HepG2 (cell line): ENCODE measurements around the gene PIGX. TPM values are rescaled to one million over a fixed set of nuclear protein-coding genes. Genes with fewer than 3 reads are reported as not detected.
A peak's percentile ranks its signal among the peaks of the same experiment; 100 is the strongest.

ENCODE experiments used
- ATAC-seq: fragments of 200-7000 bp; cut with Tn5 transposase; 3 replicates; pipeline ENCODE4 v1.9.1; 2020; ENCODE audit warnings: mild to moderate bottlenecking, moderate library complexity
- BruUV-seq: library from RNA; stranded (reverse); fragments of 400-500 nt; replicated peaks from 2 replicates; lab custom pipeline; 2021; lab: Mats Ljungman, UMichigan
- CTCF ChIA-PET: fragments of 300-600 bp; formaldehyde crosslinking; extraction: SDS; loops from one replicate; lab custom pipeline; 2021; ENCODE audit warnings: low total read pairs, inconsistent platforms, low intra/inter-chr PET ratio; lab: Yijun Ruan, JAX
- POLR2A ChIA-PET: fragments of 350-600 bp; sonication (Branson Sonifier 250); formaldehyde crosslinking; loops from one replicate; lab custom pipeline; 2020; ENCODE audit warnings: antibody characterized with exemption, inconsistent platforms; lab: Yijun Ruan, JAX
- DNase-seq: peaks from one replicate; pipeline ENCODE4 v3.0.0-alpha.2; 2015; ENCODE audit warnings: low spot score
- FAIRE-seq: peaks from 3 replicates; lab custom pipeline; 2011; peaks lifted over from hg19 to GRCh38; lab: Jason Lieb, UNC
- H2AFZ ChIP-seq: one replicate; pipeline ENCODE4 v1.6.1; 2011; ENCODE audit warnings: low read length, inconsistent platforms
- H3K27ac ChIP-seq: fragments of 300-600 bp; 3 replicates; pipeline ENCODE4 v1.8.0; 2011; ENCODE audit warnings: mixed run types, mild to moderate bottlenecking, mixed read lengths, low read length, inconsistent platforms; ENCODE audit not compliant: insufficient read depth; ENCODE audit errors: extremely low read length
- H3K27me3 ChIP-seq, 2 experiments: fragments of 200-600 bp in 1 of 2; 2 replicates in 1 of 2; 3 replicates in 1 of 2; pipeline versions ENCODE4 v1.6.0 to v1.8.0; 2011; ENCODE audit warnings: low read length in 2 of 2, mild to moderate bottlenecking in 2 of 2, moderate library complexity in 2 of 2, inconsistent platforms in 1 of 2; ENCODE audit not compliant: insufficient read depth in 2 of 2, control insufficient read depth in 1 of 2
- H3K36me3 ChIP-seq, 2 experiments: fragments of 200-600 bp in 1 of 2; replicated peaks in 1 of 2; 2 replicates in 1 of 2; 3 replicates in 1 of 2; pipeline versions ENCODE4 v1.5.1 to v1.8.0; 2011; ENCODE audit warnings: low read length in 2 of 2, inconsistent platforms in 1 of 2; ENCODE audit not compliant: insufficient read depth in 2 of 2, control insufficient read depth in 1 of 2
- H3K4me1 ChIP-seq: 2 replicates; pipeline ENCODE4 v1.5.1; 2012; ENCODE audit warnings: low read length, inconsistent platforms; ENCODE audit not compliant: insufficient read depth
- H3K4me2 ChIP-seq: 2 replicates; pipeline ENCODE4 v1.6.0; 2011; ENCODE audit warnings: low read depth, low read length, inconsistent platforms
- H3K4me3 ChIP-seq, 3 experiments: fragments of 200-600 bp in 1 of 3; sonication (generic), shearing (Covaris generic) in 1 of 3; replicated peaks in 1 of 3; 2 replicates each; pipeline ENCODE4 v1.5.1; 2011 to 2016; ENCODE audit warnings: low read length in 3 of 3, inconsistent platforms in 2 of 3, low read depth in 2 of 3, mild to moderate bottlenecking in 2 of 3, control low read depth in 1 of 3, mixed read lengths in 1 of 3; ENCODE audit not compliant: insufficient read depth in 1 of 3
- H3K79me2 ChIP-seq: one replicate; pipeline ENCODE4 v1.6.1; 2011; ENCODE audit warnings: low read length, inconsistent platforms; ENCODE audit not compliant: insufficient read depth
- H3K9ac ChIP-seq: 2 replicates; pipeline ENCODE4 v1.6.0; 2011; ENCODE audit warnings: mild to moderate bottlenecking, low read depth, low read length, inconsistent platforms; ENCODE audit not compliant: insufficient read depth
- H3K9me3 ChIP-seq: 2 replicates; pipeline ENCODE4 v1.5.1; 2012; ENCODE audit warnings: mild to moderate bottlenecking, low read length
- H4K20me1 ChIP-seq: 2 replicates; pipeline ENCODE4 v1.6.0; 2011; ENCODE audit warnings: inconsistent platforms, mild to moderate bottlenecking, low read length, moderate library complexity; ENCODE audit not compliant: insufficient read depth
- ASH2L ChIP-seq: fragments of 300-600, 200-600 bp; sonication (generic); IDR thresholded peaks from 2 replicates; pipeline ENCODE4 v1.7.0; 2017; ENCODE audit warnings: low read depth, mild to moderate bottlenecking, moderate library complexity, mixed read lengths, low read length; ENCODE audit not compliant: insufficient read length
- CC2D1A ChIP-seq: sonication (generic); formaldehyde crosslinking; IDR thresholded peaks from 2 replicates; pipeline ENCODE4 v1.8.1; 2023; ENCODE audit warnings: mild to moderate bottlenecking, missing genetic modification reagents
- DMAP1 ChIP-seq: IDR thresholded peaks from 2 replicates; pipeline ENCODE4 v1.6.1; 2016
- ERF ChIP-seq: IDR thresholded peaks from 2 replicates; pipeline ENCODE4 v1.6.1; 2018; ENCODE audit warnings: missing biosample characterization, missing genetic modification reagents
- JUN ChIP-seq: sonication (generic); formaldehyde crosslinking; IDR thresholded peaks from 2 replicates; pipeline ENCODE4 v1.4.0; 2020; ENCODE audit warnings: mild to moderate bottlenecking, missing genetic modification reagents
- KAT2B ChIP-seq: fragments of 150-350 bp; IDR thresholded peaks from 2 replicates; pipeline ENCODE4 v1.6.1; 2014; ENCODE audit warnings: low read depth, low read length, borderline replicate concordance
- LCORL ChIP-seq, 2 experiments: fragments of 450-650 bp in 1 of 2; sonication (generic) in 1 of 2; formaldehyde crosslinking in 1 of 2; IDR thresholded peaks; 2 replicates each; pipeline versions ENCODE4 v1.5.0 to v1.6.1; 2017 to 2020; ENCODE audit warnings: antibody characterized with exemption in 1 of 2, missing genetic modification reagents in 1 of 2
- PLRG1 ChIP-seq: fragments of 450-650 bp; conservative IDR thresholded peaks from 2 replicates; pipeline ENCODE4 v1.6.1; 2016
- POLR2G ChIP-seq: fragments of 200-400 bp; formaldehyde crosslinking; IDR thresholded peaks from 2 replicates; pipeline ENCODE4 v1.6.1; 2018; ENCODE audit warnings: mild to moderate bottlenecking, low read depth, low read length, moderate library complexity
- TARDBP ChIP-seq: sonication (generic); formaldehyde crosslinking; IDR thresholded peaks from 2 replicates; pipeline ENCODE4 v1.8.0; 2022; ENCODE audit warnings: mild to moderate bottlenecking, missing genetic modification reagents
- ZKSCAN5 ChIP-seq: sonication (generic); formaldehyde crosslinking; IDR thresholded peaks from 2 replicates; pipeline ENCODE4 v1.5.1; 2020; ENCODE audit warnings: mild to moderate bottlenecking, missing genetic modification reagents
- ZNF180 ChIP-seq: sonication (generic); formaldehyde crosslinking; IDR thresholded peaks from 2 replicates; pipeline ENCODE4 v1.4.0; 2020; ENCODE audit warnings: low read depth, missing genetic modification reagents, borderline replicate concordance
- ZNF367 ChIP-seq: sonication (generic); formaldehyde crosslinking; IDR thresholded peaks from 2 replicates; pipeline ENCODE4 v1.4.0; 2020; ENCODE audit warnings: missing genetic modification reagents, borderline replicate concordance
- WGBS: methylation state at CpG from one replicate; pipeline ENCODE4 v1.1.6; 2017; ENCODE audit warnings: low lambda C conversion rate; 5-methylcytosine and 5-hydroxymethylcytosine counted together
- in situ Hi-C: cut with HindIII; loops from 2 replicates; pipeline ENCODE4 v1.10.0; 2017; ENCODE audit warnings: low pct_unique_long_range_greater_than_20kb; ENCODE audit not compliant: extremely low pct_ligation_motif_present
- intact Hi-C: fragments of 100-400 bp; cut with micrococcal nuclease; formaldehyde crosslinking; loops from one replicate; pipeline ENCODE4 v1.10.0; 2022; ENCODE audit not compliant: unreplicated experiment
- polyA plus RNA-seq, 8 experiments: library from polyadenylated mRNA; depleted of rRNA in 3 of 8; stranded (reverse) in 7 of 8; unstranded in 1 of 8; fragments of >200 nt; fragmentation: Illumina TruSeq in 4 of 8; extraction: Trizol in 4 of 8; gene quantifications; 2 replicates each; pipeline versions ENCODE4 v1.2.1 to v1.2.3, GENCODE V29; 2011 to 2016; ENCODE audit warnings: low read depth in 4 of 8, missing spikeins in 1 of 8, mixed read lengths in 1 of 8; ENCODE audit not compliant: insufficient read depth in 1 of 8
- total RNA-seq, 5 experiments: library from RNA; depleted of rRNA; stranded (reverse); fragments of >200 nt; fragmentation: Illumina TruSeq; extraction: Trizol; gene quantifications; 2 replicates each; pipeline ENCODE4 v1.2.3, GENCODE V29; 2016; ENCODE audit warnings: low read depth in 1 of 5
- TF ChIP-seq, protein P1 (sequence below): sonication (generic); formaldehyde crosslinking; IDR thresholded peaks from 2 replicates; pipeline ENCODE4 v1.4.0; 2020; ENCODE audit warnings: missing genetic modification reagents
- TF ChIP-seq, protein P2 (sequence below): sonication (generic); formaldehyde crosslinking; IDR thresholded peaks from 2 replicates; pipeline ENCODE4 v1.4.0; 2020; ENCODE audit warnings: missing genetic modification reagents
- TF ChIP-seq, protein P3 (sequence below): sonication (generic); formaldehyde crosslinking; IDR thresholded peaks from 2 replicates; pipeline ENCODE4 v1.8.0; 2023; ENCODE audit warnings: mild to moderate bottlenecking, missing genetic modification reagents

The PIGX gene
- total and polyA plus RNA-seq, 2 of the 13 experiments (the other 11 are each of a cell fraction or from before 2014, with no cell fraction given) = 13.2 to 21.3 TPM

DNA sequence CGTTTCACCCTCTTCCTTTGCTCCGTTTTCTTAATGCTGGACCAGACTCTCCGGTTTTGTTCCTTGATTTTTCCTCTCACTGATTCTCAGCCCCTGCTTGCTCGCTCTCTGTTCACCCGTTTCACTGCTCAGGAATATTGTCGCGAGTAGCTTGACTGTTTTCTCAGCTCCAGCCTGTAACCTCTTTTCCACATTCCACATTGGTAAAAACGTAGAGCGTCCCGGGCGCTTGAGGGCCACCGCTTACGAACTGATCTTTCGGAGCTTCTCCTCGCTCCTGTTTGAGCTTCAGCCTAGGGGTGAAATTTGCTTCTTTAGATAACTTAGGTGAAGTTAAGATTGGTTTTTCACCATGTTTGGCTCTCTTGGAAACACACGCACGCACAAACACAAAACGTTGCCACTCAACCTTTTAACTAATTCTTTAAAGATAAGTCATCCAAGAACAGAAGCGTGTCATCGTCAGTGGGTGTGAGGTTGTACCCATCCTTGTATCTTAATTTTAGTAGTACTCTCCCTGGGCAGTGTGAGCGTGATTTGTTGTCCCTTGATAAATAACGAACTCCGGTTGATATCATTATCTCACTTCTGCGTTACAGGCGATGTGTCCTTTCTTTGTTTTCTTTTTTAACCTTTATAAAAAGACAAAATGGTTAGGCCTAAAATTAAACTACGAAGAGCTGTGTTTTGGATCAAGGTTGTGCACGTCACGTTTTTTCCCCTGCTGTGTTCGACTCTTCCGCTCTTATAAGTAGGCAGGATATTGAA lies 28.5 kb downstream of the PIGX start:
- Histone ChIP-seq H3K79me2 (peaks cover 53% of the 10 kb centered on the region), H3K4me1 (peaks cover 63% of the 10 kb centered on the region), H3K36me3 (no peaks in the 10 kb centered on the region), H4K20me1 (peaks cover 22% of the 10 kb centered on the region), H3K9ac (peak overlapping the region; percentile 87), H3K4me3 (peak overlapping the region; percentile 86 to 91 (median 88)), H3K4me2 (peak overlapping the region; percentile 79), H3K9me3 (no peaks in the 10 kb centered on the region), H2AFZ (no peak overlapping the region), H3K27ac (peak overlapping the region; percentile 90), H3K27me3 (no peaks in the 10 kb centered on the region; a peak in 1 of 5 replicates)
- under 1% methylated on average over 30 of the region's 30 CpGs for WGBS
- POLR2A ChIA-PET = interaction anchor here (1.0 to 2.4 kb wide), 6 partner anchors 13 to 127 kb away, joined by 3 to 25 read pairs (median 7); partner anchors contain the start of genes CEP19, PIGX and SENP5
- peak; percentile 45 for DNase-seq
- intact Hi-C loops (loop anchor here (2.0 to 5.0 kb wide), 2 partner anchors 28 to 47 kb away; partner anchors contain the start of genes CEP19 and PIGX), in situ Hi-C loops (no loop called here)
- FAIRE-seq = no peak
- ATAC-seq = peak; percentile 43
- CTCF ChIA-PET = no interaction called here
- TSS peak; percentile 75 for BruUV-seq
- TF ChIP-seq PLRG1 (no peak), ZKSCAN5 (no peak), ZNF180 (no peak), LCORL (IDR thresholded peaks at IDR 0.05) (no peak), LCORL (CRISPR knock-in tag; IDR thresholded peaks at IDR 0.05) (no peak; the same call in 1 of the 2 replicates), ASH2L (peak; percentile 68), DMAP1 (CRISPR knock-in tag) (0 out of 2 replicates have a peak, but pooled peaks have one; percentile 9), CC2D1A (no peak), ERF (CRISPR knock-in tag) (no peak), POLR2G (0 out of 2 replicates have a peak, but pooled peaks have one; percentile 25), ZNF367 (CRISPR knock-in tag) (no peak), TARDBP (CRISPR knock-in tag) (0 out of 2 replicates have a peak, but pooled peaks have one; percentile 38), KAT2B (no peak), JUN (CRISPR knock-in tag) (no peak)
- TF ChIP-seq, protein P1, sequence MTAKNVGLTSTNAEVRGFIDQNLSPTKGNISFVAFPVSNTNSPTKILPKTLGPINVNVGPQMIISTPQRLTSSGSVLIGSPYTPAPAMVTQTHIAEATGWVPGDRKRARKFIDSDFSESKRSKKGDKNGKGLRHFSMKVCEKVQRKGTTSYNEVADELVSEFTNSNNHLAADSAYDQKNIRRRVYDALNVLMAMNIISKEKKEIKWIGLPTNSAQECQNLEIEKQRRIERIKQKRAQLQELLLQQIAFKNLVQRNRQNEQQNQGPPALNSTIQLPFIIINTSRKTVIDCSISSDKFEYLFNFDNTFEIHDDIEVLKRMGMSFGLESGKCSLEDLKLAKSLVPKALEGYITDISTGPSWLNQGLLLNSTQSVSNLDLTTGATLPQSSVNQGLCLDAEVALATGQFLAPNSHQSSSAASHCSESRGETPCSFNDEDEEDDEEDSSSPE = no peak
- TF ChIP-seq, protein P2, sequence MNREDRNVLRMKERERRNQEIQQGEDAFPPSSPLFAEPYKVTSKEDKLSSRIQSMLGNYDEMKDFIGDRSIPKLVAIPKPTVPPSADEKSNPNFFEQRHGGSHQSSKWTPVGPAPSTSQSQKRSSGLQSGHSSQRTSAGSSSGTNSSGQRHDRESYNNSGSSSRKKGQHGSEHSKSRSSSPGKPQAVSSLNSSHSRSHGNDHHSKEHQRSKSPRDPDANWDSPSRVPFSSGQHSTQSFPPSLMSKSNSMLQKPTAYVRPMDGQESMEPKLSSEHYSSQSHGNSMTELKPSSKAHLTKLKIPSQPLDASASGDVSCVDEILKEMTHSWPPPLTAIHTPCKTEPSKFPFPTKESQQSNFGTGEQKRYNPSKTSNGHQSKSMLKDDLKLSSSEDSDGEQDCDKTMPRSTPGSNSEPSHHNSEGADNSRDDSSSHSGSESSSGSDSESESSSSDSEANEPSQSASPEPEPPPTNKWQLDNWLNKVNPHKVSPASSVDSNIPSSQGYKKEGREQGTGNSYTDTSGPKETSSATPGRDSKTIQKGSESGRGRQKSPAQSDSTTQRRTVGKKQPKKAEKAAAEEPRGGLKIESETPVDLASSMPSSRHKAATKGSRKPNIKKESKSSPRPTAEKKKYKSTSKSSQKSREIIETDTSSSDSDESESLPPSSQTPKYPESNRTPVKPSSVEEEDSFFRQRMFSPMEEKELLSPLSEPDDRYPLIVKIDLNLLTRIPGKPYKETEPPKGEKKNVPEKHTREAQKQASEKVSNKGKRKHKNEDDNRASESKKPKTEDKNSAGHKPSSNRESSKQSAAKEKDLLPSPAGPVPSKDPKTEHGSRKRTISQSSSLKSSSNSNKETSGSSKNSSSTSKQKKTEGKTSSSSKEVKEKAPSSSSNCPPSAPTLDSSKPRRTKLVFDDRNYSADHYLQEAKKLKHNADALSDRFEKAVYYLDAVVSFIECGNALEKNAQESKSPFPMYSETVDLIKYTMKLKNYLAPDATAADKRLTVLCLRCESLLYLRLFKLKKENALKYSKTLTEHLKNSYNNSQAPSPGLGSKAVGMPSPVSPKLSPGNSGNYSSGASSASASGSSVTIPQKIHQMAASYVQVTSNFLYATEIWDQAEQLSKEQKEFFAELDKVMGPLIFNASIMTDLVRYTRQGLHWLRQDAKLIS (CRISPR knock-in tag) = no peak
- TF ChIP-seq, protein P3, sequence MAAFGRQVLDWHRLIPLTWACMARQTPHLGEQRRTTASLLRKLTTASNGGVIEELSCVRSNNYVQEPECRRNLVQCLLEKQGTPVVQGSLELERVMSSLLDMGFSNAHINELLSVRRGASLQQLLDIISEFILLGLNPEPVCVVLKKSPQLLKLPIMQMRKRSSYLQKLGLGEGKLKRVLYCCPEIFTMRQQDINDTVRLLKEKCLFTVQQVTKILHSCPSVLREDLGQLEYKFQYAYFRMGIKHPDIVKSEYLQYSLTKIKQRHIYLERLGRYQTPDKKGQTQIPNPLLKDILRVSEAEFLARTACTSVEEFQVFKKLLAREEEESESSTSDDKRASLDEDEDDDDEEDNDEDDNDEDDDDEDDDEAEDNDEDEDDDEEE = no peak
